ENCODE measurements around the gene EXOSC1. TPM values are rescaled to one million over a fixed set of nuclear protein-coding genes. Genes with fewer than 3 reads are reported as not detected.

Gene EXOSC1
- total RNA-seq, 1 donor from 2014 or later: 31.0 TPM

DNA sequence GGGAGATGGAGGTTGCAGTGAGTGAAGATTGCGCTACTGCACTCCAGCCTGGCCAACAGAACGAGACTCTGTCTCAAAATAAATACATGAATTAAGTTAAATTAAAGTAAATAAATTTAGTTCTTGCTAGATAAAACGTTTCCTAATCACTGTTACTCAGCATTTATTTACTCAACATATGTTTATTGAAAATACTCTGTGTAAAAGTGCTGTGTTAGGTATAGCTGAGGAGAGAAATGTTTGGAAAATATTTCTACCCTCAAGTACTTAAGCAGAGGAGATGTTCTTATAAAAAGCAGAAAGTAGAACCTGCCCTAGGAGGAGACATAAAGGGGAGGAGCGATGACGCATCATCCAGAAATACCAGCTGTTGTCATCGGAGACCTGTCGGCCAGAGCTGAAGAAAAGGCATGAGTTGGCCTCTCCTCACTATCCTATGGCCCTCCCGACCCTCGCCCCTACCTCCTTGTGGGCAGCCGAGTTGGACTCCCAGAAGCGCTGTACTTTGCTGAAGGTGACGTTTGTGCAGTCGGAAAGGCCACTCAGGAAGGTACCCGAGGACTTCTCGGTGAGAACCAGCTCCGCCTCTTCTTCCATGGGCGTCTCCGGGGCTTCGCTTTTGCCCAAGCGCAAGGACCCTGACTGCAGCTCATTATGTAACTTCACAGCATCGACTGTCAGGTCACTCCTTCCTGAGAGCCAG, 45.8 kb downstream of the EXOSC1 start:
- peak; percentile 32 to 38 for ATAC-seq

DNA sequence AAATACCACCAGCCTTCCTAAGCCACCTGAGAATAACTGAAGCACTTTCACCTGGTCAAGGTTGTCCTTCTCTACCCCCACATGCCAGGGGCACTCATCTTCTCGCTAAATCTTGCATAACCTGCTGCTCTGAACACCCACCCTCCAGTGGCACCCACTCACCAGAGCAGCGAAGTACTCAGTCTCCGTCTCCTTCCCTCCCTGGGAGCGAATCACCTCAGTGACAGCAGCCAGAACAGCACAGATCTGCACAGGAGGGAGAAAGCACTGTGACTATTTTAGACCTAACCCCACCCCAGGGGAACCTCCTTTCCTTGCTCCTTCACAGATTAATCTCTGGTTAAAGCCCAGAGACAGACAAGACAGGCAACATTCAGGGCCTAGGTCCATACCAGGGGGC, 49.8 kb downstream of the EXOSC1 start:
- Histone ChIP-seq H3K36me3 (peaks cover 54% of the 10 kb centered on the region), H3K4me1 (peaks cover 9% of the 10 kb centered on the region), H3K4me3 (no peak overlapping the region), H3K27me3 (ENCODE audit: low read depth) (no peaks in the 10 kb centered on the region), H3K9me3 (no peaks in the 10 kb centered on the region), H3K27ac (no peak overlapping the region)
- DNase-seq (no peak), ATAC-seq (no peak)
- intact Hi-C loops (cut with DNase I): no loop called here
- TF ChIP-seq, protein P1, sequence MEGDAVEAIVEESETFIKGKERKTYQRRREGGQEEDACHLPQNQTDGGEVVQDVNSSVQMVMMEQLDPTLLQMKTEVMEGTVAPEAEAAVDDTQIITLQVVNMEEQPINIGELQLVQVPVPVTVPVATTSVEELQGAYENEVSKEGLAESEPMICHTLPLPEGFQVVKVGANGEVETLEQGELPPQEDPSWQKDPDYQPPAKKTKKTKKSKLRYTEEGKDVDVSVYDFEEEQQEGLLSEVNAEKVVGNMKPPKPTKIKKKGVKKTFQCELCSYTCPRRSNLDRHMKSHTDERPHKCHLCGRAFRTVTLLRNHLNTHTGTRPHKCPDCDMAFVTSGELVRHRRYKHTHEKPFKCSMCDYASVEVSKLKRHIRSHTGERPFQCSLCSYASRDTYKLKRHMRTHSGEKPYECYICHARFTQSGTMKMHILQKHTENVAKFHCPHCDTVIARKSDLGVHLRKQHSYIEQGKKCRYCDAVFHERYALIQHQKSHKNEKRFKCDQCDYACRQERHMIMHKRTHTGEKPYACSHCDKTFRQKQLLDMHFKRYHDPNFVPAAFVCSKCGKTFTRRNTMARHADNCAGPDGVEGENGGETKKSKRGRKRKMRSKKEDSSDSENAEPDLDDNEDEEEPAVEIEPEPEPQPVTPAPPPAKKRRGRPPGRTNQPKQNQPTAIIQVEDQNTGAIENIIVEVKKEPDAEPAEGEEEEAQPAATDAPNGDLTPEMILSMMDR (IDR thresholded peaks at IDR 0.05): no peak

More for the DNA sequence above, 45.8 kb downstream of the EXOSC1 start:
- TF ChIP-seq, protein P1 (IDR thresholded peaks at IDR 0.05): no peak
- H3K36me3 ChIP-seq: peaks cover 23% of the 10 kb centered on the region
- no peaks in the 10 kb centered on the region for H3K27me3 ChIP-seq (ENCODE audit: low read depth)
- H3K9me3 ChIP-seq: no peaks in the 10 kb centered on the region
- peak overlapping the region; percentile 88 for H3K27ac ChIP-seq
- peak overlapping the region; percentile 81 for H3K4me3 ChIP-seq
- no peak for DNase-seq
- intact Hi-C loops (cut with DNase I): no loop called here
- peaks cover 15% of the 10 kb centered on the region for H3K4me1 ChIP-seq

DNA sequence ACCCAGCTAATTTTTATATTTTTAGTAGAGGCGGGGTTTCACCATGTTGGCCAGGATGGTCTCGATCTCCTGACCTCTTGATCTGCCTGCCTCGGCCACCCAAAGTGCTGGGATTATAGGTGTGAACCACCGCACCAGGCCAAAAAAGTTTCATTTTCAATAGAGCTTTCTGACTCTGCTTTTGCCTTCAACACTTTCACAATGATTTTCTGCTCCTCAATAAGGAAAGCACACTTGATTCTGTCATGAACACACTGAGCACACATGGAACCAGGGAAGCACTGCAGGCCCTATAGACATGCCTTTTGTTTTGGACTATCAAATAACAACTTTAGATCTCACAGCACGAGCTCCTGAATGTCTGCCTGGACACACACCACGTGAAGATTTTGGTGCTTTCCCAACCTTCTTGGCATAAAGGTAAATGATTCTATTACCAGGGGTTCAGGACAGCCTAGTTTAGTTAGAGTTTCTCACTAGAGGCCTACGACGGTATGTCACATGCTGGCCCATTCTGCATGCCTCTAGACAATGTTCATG, 52.7 kb downstream of the EXOSC1 start:
- intact Hi-C loops (cut with DNase I): no loop called here
- H3K4me1 ChIP-seq: no peaks in the 10 kb centered on the region
- ATAC-seq (no peak), DNase-seq (no peak)
- H3K9me3 ChIP-seq: no peaks in the 10 kb centered on the region
- no peaks in the 10 kb centered on the region for H3K27me3 ChIP-seq (ENCODE audit: low read depth)
- no peak overlapping the region for H3K4me3 ChIP-seq
- H3K27ac ChIP-seq: no peak overlapping the region
- peaks cover 81% of the 10 kb centered on the region for H3K36me3 ChIP-seq
- TF ChIP-seq, protein P1 (IDR thresholded peaks at IDR 0.05): no peak

DNA sequence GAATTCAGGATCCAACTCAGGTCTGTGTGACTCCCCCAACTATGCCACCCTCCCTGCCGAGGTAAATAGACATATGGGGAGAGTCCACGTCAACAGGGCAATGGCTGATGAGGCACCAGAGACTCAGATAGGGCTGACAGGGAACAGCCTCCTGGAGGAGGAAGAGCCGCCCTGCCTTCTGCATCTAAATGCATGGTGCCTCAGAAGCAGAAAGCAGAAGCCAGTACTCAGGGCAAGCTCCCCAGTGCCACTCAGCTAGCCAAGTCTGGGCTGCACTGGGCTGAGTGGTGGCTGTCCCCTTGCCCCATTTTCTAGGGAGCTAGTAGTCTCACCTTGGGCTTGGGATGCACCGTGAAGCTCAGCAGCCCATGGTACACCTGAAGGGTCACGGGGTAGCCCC, 55.7 kb downstream of the EXOSC1 start:
- peaks cover 78% of the 10 kb centered on the region for H3K36me3 ChIP-seq
- H3K27me3 ChIP-seq (ENCODE audit: low read depth): no peaks in the 10 kb centered on the region
- H3K27ac ChIP-seq: no peak overlapping the region
- no peaks in the 10 kb centered on the region for H3K9me3 ChIP-seq
- ATAC-seq (peak in 1 of 2 donors; percentile 22), DNase-seq (no peak)
- no peak overlapping the region for H3K4me3 ChIP-seq
- TF ChIP-seq, protein P1 (IDR thresholded peaks at IDR 0.05): no peak
- intact Hi-C loops (cut with DNase I): no loop called here
- H3K4me1 ChIP-seq: no peaks in the 10 kb centered on the region

DNA sequence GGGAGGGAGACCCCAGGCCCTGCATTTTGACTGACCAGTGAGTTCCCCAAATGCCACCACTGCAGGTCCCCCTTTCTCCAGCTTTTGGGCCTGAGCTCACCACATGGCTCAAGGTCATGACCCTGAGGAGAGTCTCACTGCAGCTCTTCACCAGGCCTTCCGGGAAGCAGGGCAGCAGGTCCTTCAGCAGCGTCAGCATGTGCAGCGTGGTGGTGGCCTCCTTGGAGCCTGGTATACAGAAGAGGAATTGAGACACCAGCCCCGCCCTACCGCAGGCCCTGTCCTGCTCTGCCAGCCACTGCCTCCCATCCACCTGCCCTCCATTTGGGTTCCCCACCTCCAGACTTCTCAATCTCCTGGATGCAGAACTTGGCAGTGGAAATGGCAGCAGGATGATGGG, 57.7 kb downstream of the EXOSC1 start:
- H3K36me3 ChIP-seq: peaks cover 70% of the 10 kb centered on the region
- no peaks in the 10 kb centered on the region for H3K9me3 ChIP-seq
- TF ChIP-seq, protein P1 (IDR thresholded peaks at IDR 0.05): no peak
- ATAC-seq (peak; percentile 37 to 51), DNase-seq (no peak)
- H3K4me1 ChIP-seq: no peaks in the 10 kb centered on the region
- H3K27ac ChIP-seq: no peak overlapping the region
- H3K4me3 ChIP-seq: no peak overlapping the region
- intact Hi-C loops (cut with DNase I): no loop called here
- H3K27me3 ChIP-seq (ENCODE audit: low read depth): no peaks in the 10 kb centered on the region

Other genes with a start within 250 kb of the EXOSC1 start
- gene ARHGAP19, start 153.4 kb downstream of the EXOSC1 start, total RNA-seq: 15.4 TPM
- 15.1 TPM for gene FRAT1, start 126.7 kb downstream of the EXOSC1 start, total RNA-seq
- 27.5 TPM for gene FRAT2, start 111.3 kb downstream of the EXOSC1 start, total RNA-seq
- gene RRP12, start 44.7 kb downstream of the EXOSC1 start, total RNA-seq: 24.0 TPM
- gene PGAM1, start 19.8 kb downstream of the EXOSC1 start, total RNA-seq: 133 TPM
- 56.5 TPM for gene ZDHHC16, start 169 bp upstream of the EXOSC1 start, total RNA-seq
- gene MMS19, start 52.4 kb upstream of the EXOSC1 start, total RNA-seq: 65.5 TPM
- 37.7 TPM for gene UBTD1, start 52.9 kb upstream of the EXOSC1 start, total RNA-seq
- gene ANKRD2, start 126.8 kb upstream of the EXOSC1 start, total RNA-seq: 0.35 TPM
- gene HOGA1, start 138.4 kb upstream of the EXOSC1 start, total RNA-seq: 1.1 TPM
- not detected for gene C10orf62, start 143.7 kb upstream of the EXOSC1 start, total RNA-seq
- gene MORN4, start 187.5 kb upstream of the EXOSC1 start, total RNA-seq: 5.4 TPM
- gene PI4K2A, start 194.7 kb upstream of the EXOSC1 start, total RNA-seq: 29.7 TPM
- 22.6 TPM for gene AVPI1, start 241.2 kb upstream of the EXOSC1 start, total RNA-seq